A673 (cell line): ENCODE data around the gene POLR3G.

Experiments used
- EZH2 ChIP-seq: fragments of 200-600 bp; sonication (generic); IDR thresholded peaks from 2 replicates; pipeline ENCODE4 v1.6.1; 2017; ENCODE audit warnings: borderline replicate concordance, low read depth, mild to moderate bottlenecking, mixed read lengths, antibody characterized with exemption, low read length; ENCODE audit not compliant: poor library complexity, severe bottlenecking
- TF ChIP-seq, protein P1 (sequence below): fragments of 300-800, 200-600 bp; sonication (generic); conservative IDR thresholded peaks from 2 replicates; pipeline ENCODE4 v1.5.1; 2017; ENCODE audit warnings: low read depth, mild to moderate bottlenecking, antibody characterized with exemption, low read length, moderate library complexity, mixed read lengths

GRCh38 chr5:90519081-90519480 lies 44.4 kb downstream of the POLR3G start:
- TF ChIP-seq, protein P1, sequence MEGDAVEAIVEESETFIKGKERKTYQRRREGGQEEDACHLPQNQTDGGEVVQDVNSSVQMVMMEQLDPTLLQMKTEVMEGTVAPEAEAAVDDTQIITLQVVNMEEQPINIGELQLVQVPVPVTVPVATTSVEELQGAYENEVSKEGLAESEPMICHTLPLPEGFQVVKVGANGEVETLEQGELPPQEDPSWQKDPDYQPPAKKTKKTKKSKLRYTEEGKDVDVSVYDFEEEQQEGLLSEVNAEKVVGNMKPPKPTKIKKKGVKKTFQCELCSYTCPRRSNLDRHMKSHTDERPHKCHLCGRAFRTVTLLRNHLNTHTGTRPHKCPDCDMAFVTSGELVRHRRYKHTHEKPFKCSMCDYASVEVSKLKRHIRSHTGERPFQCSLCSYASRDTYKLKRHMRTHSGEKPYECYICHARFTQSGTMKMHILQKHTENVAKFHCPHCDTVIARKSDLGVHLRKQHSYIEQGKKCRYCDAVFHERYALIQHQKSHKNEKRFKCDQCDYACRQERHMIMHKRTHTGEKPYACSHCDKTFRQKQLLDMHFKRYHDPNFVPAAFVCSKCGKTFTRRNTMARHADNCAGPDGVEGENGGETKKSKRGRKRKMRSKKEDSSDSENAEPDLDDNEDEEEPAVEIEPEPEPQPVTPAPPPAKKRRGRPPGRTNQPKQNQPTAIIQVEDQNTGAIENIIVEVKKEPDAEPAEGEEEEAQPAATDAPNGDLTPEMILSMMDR = no peak
- TF ChIP-seq EZH2 = no peak
